SIG-M5 treated with dmso at 0.1 percent for 504 hours (cell line): ENCODE data around the gene OR6B2.

Source experiments
- DNase-seq: peaks from one replicate; lab custom pipeline; 2025; ENCODE audit not compliant: unreplicated experiment; lab: John Stamatoyannopoulos, UW

Gene OR6B2

GRCh38 chr2:239983004-239983778 is 47.0 kb downstream of the OR6B2 start:
- no peak for DNase-seq
